Measurements from ENCODE around the gene MRE11. TPM values are rescaled to one million over a fixed set of nuclear protein-coding genes. Genes with fewer than 3 reads are reported as not detected.

MRE11 gene
- total RNA-seq, 6 experiments from 2014 or later = 12.2 to 17.2 (median 15.7) TPM

DNA sequence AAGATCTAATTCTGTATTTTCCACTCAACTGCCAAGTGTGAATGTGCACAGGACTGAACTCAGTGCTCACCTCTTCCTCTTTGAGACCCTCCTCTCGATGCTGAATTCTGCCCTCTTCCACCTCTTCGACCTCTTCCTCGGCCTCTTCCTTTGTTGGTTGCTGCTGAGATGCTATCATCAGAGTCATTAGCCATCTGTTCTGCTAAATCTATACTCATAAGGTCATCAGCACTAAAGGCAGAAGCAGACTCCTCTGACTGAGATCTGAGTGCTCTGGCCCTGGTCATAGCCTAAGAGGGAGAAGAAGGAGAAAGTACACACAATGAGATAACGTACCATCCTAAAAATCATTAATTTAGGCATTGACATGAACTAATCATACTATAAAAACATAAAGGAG is 46.5 kb downstream of the MRE11 start:
- no peaks in the 10 kb centered on the region for H3K9me3 Mint-ChIP-seq
- H3K27ac Mint-ChIP-seq = peak overlapping the region; percentile 20
- H3K4me3 Mint-ChIP-seq = no peak overlapping the region
- TF ChIP-seq, protein P1, sequence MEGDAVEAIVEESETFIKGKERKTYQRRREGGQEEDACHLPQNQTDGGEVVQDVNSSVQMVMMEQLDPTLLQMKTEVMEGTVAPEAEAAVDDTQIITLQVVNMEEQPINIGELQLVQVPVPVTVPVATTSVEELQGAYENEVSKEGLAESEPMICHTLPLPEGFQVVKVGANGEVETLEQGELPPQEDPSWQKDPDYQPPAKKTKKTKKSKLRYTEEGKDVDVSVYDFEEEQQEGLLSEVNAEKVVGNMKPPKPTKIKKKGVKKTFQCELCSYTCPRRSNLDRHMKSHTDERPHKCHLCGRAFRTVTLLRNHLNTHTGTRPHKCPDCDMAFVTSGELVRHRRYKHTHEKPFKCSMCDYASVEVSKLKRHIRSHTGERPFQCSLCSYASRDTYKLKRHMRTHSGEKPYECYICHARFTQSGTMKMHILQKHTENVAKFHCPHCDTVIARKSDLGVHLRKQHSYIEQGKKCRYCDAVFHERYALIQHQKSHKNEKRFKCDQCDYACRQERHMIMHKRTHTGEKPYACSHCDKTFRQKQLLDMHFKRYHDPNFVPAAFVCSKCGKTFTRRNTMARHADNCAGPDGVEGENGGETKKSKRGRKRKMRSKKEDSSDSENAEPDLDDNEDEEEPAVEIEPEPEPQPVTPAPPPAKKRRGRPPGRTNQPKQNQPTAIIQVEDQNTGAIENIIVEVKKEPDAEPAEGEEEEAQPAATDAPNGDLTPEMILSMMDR (IDR thresholded peaks at IDR 0.05) = no peak
- no peaks in the 10 kb centered on the region for H3K27me3 Mint-ChIP-seq (ENCODE audit: insufficient read depth)
- no peak for DNase-seq
- peaks cover 24% of the 10 kb centered on the region for H3K4me1 Mint-ChIP-seq (ENCODE audit: low read depth)
- H3K36me3 Mint-ChIP-seq (ENCODE audit: low read depth) = no peaks in the 10 kb centered on the region

DNA sequence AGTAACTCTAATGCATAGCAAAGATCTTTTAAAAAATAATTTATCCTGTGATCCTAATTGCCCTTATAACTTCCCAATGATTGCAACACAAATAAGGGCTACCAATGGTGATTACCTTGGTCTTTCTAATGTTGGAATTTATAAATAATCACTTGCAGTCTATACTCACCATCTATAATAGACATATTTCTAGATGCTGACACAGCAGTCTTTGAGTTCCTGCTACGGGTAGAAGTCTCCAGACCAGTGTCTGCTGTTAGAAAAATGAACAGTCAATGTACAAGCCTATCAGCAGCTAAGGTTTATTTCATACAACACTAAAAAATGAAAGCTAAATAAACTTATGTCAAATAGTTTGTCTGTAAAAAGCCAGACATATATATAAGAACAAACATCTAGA is 48.0 kb downstream of the MRE11 start:
- H3K4me1 Mint-ChIP-seq (ENCODE audit: low read depth) = peaks cover 20% of the 10 kb centered on the region
- H3K4me3 Mint-ChIP-seq = no peak overlapping the region
- no peaks in the 10 kb centered on the region for H3K27me3 Mint-ChIP-seq (ENCODE audit: insufficient read depth)
- no peaks in the 10 kb centered on the region for H3K36me3 Mint-ChIP-seq (ENCODE audit: low read depth)
- TF ChIP-seq, protein P1 (IDR thresholded peaks at IDR 0.05) = no peak
- H3K27ac Mint-ChIP-seq = no peak overlapping the region
- no peak for DNase-seq
- no peaks in the 10 kb centered on the region for H3K9me3 Mint-ChIP-seq

DNA sequence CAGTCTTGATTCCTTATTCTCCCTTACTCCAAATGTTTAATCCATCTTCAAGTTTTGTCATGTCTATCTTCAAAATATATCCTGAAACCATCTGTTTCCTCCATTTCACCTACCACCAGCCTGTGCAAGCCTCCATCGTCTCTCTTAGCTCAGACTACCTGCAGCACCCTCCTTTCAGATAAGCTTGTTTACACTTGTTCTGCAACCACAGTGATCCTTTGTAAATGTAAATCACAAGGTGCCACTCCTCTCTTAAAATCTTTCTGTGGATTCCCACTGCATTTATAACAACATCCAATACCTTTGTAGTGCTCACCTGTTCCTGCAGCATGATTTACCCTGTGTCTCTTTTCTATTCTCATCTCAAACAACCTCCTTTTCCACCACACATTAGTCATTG is 60.6 kb downstream of the MRE11 start:
- H3K4me1 Mint-ChIP-seq (ENCODE audit: low read depth) = no peaks in the 10 kb centered on the region
- no peaks in the 10 kb centered on the region for H3K9me3 Mint-ChIP-seq
- TF ChIP-seq, protein P1 (IDR thresholded peaks at IDR 0.05) = no peak
- DNase-seq = no peak
- H3K27me3 Mint-ChIP-seq (ENCODE audit: insufficient read depth) = no peaks in the 10 kb centered on the region
- peaks cover 19% of the 10 kb centered on the region for H3K36me3 Mint-ChIP-seq (ENCODE audit: low read depth)
- no peak overlapping the region for H3K27ac Mint-ChIP-seq
- H3K4me3 Mint-ChIP-seq = no peak overlapping the region

DNA sequence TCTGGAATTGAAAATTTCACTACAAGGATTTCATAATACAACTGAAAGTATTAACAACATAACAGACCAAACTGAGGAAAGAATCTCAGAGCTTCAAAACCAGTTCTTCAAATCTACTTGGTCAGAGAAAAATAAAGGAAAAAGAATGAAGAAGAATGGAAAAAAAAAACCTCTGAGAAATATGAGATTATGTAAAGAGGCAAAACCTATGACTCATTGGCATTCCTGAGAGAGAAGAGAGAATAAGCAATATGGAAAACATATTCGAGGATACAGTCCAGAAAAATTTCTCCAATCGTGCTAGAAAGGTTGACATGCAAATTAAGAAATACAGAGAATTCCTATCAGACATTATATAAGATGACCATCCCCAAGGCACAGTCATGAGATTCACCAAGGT is 69.0 kb downstream of the MRE11 start:
- peaks cover 20% of the 10 kb centered on the region for H3K36me3 Mint-ChIP-seq (ENCODE audit: low read depth)

DNA sequence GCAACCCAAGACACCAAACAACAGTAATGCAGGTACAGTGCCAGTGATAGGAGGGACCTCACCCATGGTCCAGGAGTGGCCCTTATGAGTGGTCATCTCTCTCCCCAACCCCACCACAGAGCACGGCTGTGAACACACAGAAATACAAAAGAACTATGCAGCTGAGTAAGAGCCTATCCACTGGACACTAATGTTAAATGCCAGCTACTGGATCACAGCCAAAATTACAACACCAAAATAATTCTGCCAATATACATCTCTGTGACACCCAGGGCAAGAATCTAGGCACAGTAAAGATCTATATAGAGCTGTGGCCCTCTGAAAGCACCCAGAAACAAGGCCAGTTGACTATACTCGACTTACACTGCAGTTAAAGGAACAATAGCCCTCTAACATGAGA is 69.6 kb downstream of the MRE11 start:
- no peak overlapping the region for H3K4me3 Mint-ChIP-seq
- TF ChIP-seq, protein P1 (IDR thresholded peaks at IDR 0.05) = no peak
- no peaks in the 10 kb centered on the region for H3K27me3 Mint-ChIP-seq (ENCODE audit: insufficient read depth)
- no peak for DNase-seq
- no peak overlapping the region for H3K27ac Mint-ChIP-seq
- peaks cover 12% of the 10 kb centered on the region for H3K4me1 Mint-ChIP-seq (ENCODE audit: low read depth)
- H3K36me3 Mint-ChIP-seq (ENCODE audit: low read depth) = peaks cover 14% of the 10 kb centered on the region
- H3K9me3 Mint-ChIP-seq = no peaks in the 10 kb centered on the region

More for the DNA sequence above, 69.0 kb downstream of the MRE11 start:
- Mint-ChIP-seq H3K9me3 (no peaks in the 10 kb centered on the region), H3K27ac (no peak overlapping the region), H3K4me3 (no peak overlapping the region), H3K27me3 (ENCODE audit: insufficient read depth) (no peaks in the 10 kb centered on the region), H3K4me1 (ENCODE audit: low read depth) (peaks cover 12% of the 10 kb centered on the region)
- no peak for DNase-seq
- TF ChIP-seq, protein P1 (IDR thresholded peaks at IDR 0.05) = no peak

DNA sequence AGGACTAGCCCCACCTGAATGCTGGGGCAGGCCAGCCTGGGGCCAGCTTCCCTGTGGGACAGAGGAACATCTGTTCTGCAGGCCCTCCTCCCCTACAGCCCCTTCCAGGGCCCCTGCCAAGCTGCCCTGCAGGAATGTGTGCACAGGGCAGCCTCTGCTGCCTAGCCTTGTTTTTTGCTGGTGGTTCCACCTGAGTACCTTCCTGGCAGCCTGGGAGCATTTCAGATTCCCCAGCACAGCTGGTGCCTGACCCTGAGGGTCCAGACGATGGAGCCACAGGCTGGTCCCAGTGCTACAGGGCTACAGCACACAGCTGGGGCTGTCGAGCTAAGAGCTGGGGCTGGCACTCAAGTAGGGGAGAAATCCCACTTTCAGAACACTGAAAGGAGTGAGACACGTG is 70.1 kb downstream of the MRE11 start:
- DNase-seq = no peak
- TF ChIP-seq, protein P1 (IDR thresholded peaks at IDR 0.05) = no peak
- no peak overlapping the region for H3K4me3 Mint-ChIP-seq
- H3K9me3 Mint-ChIP-seq = no peaks in the 10 kb centered on the region
- H3K27me3 Mint-ChIP-seq (ENCODE audit: insufficient read depth) = no peaks in the 10 kb centered on the region
- peaks cover 9% of the 10 kb centered on the region for H3K36me3 Mint-ChIP-seq (ENCODE audit: low read depth)
- H3K4me1 Mint-ChIP-seq (ENCODE audit: low read depth) = peaks cover 12% of the 10 kb centered on the region
- no peak overlapping the region for H3K27ac Mint-ChIP-seq
